GM12892 (cell line): ENCODE data around the gene BLMH.
"Not testable (repeated sequence)": the region's sequence is repeated elsewhere in the genome, so short reads cannot be mapped to it uniquely, and the experiment has no call there.

Experiments used
- DNase-seq: peaks from one replicate; pipeline ENCODE4 v3.0.0; 2011; ENCODE audit not compliant: insufficient read length
- FAIRE-seq: peaks from 2 replicates; lab custom pipeline; 2011; peaks lifted over from hg19 to GRCh38; lab: Jason Lieb, UNC
- POLR2A ChIP-seq: IDR thresholded peaks from 2 replicates; pipeline ENCODE4 v1.6.1; 2011; ENCODE audit warnings: low read depth, low read length, control low read depth
- POLR2AphosphoS5 ChIP-seq: IDR thresholded peaks from 2 replicates; pipeline ENCODE4 v1.6.1; 2011; ENCODE audit warnings: low read depth, low read length, control low read depth
- TAF1 ChIP-seq: IDR thresholded peaks from 2 replicates; pipeline ENCODE4 v1.6.1; 2011; ENCODE audit warnings: low read depth, mild to moderate bottlenecking, control low read depth, low read length, borderline replicate concordance

The BLMH gene

DNA sequence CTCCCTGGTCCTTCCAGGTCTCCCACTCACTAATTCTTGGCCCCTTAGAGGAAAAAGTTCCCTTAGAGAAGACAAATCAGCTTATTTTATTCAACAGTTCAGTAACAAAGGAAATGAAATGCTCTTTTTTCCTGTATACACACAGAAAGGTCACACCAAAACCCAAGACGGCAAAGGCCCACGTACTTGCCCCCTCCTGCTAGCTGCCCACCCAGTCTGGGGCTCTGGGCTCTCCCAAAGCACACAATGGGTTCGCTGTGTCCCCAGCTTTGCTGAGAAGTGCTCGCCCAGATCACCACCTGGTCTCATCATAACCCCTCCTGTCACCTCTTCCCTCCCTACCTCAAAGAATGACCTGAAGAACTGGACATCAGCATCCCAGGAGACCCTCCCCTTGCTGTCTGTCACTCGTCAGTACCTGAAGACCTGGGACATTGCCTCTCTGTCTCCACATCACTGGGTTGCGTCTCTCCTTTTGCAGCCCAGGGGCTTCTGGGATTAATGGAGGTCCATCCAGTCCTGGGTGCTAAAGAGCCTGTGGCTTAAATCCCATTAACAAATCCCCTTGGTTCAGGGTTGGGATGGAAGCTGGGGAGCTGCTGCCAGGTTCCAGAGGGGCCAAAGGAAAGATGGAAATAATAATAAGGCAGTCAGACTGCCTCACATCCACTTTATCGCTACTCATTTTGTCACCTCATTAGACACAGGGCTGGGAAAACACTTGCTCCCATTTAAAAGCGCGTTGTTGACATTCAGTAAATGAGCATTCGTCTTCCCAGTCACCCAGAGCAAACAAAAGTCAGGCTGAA is 59.5 kb downstream of the BLMH start:
- no peak for FAIRE-seq
- TF ChIP-seq TAF1 (no peak), POLR2A (no peak), POLR2AphosphoS5 (no peak)
- DNase-seq = no peak

DNA sequence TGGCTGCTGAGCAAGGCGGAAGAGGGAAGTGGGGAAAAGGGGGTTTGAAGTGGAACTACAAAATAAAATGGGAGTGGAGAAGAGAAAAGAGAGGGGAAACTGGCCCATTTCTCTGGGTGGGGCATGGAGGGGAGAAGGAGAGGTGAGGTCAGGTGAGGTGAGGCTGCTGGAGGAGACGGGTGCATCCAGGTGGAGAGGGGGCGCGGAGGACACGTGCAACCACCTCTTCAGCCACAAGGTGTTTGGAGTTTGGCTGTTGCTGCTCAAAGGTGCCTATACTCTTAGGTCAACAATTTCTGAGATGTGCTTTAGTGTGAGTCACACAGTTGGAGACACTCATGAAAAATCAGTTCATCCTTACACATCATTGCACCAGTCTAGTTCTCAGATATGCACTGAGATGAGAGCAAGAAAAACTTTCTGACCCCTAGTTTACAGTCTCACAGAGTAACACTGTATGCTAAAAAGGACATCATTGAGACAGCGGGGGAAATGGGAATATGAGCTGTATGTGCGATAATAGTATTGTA is 61.1 kb downstream of the BLMH start:
- DNase-seq = no peak
- FAIRE-seq = peak; percentile 73
- TF ChIP-seq POLR2AphosphoS5 = no peak
- no peak for TF ChIP-seq TAF1
- no peak for TF ChIP-seq POLR2A

DNA sequence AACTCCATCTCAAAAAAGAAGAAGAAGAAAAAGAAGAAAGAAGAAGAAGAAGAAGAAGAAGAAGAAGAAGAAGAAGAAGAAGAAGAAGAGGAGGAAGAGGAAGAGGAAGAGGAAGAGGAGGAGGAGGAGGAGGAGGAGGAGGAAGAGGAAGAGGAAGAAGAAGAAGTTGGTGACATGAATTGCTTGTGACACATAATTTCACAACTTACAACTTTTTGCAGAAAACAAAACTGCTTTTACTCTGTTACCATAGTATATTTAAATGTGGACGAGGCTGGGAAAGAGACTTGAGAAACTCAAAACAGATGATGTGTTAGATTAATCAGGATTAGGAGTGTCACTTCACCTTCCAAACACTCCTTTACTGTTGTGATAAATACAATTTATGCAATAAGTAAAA is 61.7 kb downstream of the BLMH start:
- not testable (repeated sequence) for FAIRE-seq, DNase-seq

DNA sequence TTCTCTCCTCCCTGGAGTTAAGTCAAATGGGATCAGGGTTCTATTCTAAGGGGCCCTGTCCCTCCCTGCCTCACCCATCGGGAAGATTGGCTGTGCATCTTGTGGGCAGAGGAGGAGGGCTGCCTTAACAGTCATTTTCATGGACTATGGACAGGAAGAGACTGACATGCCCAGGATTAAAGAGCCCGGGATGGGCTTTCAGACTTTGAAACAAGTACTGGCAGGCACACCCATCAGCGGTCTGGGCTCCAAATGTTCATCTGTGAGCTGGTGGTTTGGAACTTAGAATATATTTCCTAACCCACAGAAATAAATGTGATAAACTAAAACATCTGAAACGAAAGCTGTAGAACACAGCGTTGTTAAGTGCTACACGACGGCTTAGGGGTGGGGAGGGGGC is 62.7 kb downstream of the BLMH start:
- no peak for TF ChIP-seq POLR2AphosphoS5
- no peak for TF ChIP-seq POLR2A
- no peak for TF ChIP-seq TAF1
- DNase-seq = no peak
- FAIRE-seq = no peak

DNA sequence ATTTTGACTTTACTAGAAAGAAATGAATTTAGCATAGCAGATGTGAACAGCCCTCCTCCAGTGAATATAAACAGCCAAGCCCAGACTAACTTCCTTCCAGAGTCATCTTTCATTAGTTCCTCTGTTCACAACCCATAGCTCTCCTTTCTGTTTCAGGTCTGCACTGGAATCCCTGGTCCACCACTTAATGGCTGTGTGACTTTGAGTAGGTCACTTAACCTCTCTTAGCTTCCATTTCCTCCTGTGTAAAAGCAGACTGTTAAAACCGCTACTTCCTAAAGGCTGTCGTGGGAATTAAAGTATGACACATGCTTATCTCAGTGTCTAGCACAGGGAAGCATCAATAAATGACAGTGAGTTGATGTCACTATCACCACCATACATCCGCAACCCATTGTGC is 63.7 kb downstream of the BLMH start:
- DNase-seq = no peak
- TF ChIP-seq POLR2AphosphoS5 (no peak), POLR2A (no peak), TAF1 (no peak)
- no peak for FAIRE-seq

DNA sequence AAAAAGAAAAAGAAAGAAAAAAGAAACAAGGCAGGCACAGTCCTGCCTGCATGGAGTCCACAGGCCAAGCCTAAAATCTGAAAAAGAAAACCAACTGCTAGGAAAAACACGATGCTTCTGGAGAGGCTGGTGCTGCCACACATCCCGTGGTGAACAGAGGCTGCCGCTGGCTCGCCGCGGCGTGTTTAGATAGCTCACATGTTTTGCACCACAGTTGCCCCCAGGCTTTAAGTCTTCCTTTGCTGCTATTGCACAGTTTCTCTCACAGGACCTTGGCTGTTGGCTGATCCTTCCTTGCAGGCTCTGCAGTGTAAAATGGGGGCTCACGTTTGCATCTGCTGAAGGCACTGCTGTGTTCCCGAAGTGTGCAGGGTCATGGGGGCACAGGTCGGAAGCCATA is 64.9 kb downstream of the BLMH start:
- TF ChIP-seq POLR2A (no peak), TAF1 (no peak), POLR2AphosphoS5 (no peak)
- no peak for DNase-seq
- FAIRE-seq = no peak

DNA sequence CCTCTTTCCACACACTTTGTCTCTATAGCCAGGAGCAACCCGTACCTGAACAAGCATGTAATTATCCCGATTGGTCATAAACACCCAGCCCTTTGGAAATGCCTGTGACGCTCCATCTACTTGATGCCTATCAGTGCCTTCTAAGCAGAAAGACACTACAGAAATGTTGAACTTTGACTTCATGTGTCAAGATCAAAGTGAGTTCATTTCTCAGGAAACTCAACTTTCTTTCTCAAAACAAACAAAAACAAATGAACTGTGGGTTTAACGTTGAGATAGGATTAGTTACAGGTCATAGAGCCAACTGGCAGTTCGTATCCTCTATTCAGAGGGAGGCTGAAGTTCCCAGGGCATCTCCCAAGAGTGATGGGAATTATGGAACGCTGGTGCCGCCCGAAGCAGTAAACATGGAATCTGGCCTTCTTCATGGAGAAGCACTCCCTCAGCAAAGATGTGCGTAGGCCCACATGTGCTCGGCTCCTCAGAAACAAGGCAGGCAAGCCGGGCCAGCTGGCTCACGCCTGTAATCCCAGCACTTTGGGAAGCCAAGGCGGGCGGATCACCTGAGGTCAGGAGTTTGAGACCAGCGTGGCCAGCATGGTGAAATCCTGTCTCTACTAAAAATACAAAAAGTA is 65.7 kb downstream of the BLMH start:
- TF ChIP-seq POLR2A = no peak
- no peak for TF ChIP-seq TAF1
- no peak for TF ChIP-seq POLR2AphosphoS5
- FAIRE-seq (no peak), DNase-seq (no peak)

DNA sequence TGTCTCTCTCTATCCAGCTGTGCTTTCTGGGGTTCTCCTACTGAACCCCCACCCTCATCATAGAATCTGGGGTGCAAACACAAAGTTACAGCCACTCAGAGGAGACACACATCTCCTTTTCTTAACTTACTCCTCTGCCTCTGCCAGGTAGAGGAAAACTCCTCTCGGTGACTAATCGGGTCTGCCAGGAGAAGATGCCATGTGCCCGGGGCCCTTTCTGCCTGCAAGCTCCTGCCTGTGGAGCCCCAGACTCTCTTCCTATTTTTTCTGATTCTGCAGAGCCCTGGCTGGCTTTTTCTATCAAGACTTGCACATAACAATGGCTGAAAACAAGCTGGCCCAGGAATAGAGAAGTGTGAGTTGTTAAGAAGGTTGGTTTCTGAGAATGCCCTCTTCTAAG is 66.6 kb downstream of the BLMH start:
- DNase-seq (no peak), FAIRE-seq (no peak)
- TF ChIP-seq POLR2A (no peak), TAF1 (no peak), POLR2AphosphoS5 (no peak)

DNA sequence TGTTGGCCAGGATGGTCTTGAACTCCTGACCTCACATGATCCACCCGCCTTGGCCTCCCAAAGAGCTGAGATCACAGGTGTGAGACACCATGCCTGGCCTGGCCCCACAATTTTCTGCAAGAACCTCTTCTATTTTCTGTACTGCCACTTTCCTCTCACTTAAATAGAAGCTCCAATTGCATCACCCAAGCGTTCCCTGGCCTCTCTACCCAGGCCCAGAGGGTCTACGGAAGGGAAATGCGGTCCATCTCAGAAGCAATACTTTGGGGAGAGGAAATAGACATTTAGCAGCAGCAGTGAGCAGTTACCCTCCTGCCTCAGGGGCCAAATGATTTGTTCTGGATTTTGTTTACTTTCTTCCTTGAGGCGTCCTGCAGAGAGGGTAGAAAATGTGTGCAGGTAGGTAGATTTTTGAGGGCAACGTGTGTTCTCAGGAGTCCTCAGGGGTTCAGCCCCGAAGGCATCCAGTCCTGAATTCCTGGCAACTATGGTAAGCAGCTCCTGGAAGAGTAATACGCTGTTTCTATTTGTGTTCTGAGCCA is 67.3 kb downstream of the BLMH start:
- TF ChIP-seq POLR2AphosphoS5 (no peak), TAF1 (no peak), POLR2A (no peak)
- FAIRE-seq (no peak), DNase-seq (no peak)

DNA sequence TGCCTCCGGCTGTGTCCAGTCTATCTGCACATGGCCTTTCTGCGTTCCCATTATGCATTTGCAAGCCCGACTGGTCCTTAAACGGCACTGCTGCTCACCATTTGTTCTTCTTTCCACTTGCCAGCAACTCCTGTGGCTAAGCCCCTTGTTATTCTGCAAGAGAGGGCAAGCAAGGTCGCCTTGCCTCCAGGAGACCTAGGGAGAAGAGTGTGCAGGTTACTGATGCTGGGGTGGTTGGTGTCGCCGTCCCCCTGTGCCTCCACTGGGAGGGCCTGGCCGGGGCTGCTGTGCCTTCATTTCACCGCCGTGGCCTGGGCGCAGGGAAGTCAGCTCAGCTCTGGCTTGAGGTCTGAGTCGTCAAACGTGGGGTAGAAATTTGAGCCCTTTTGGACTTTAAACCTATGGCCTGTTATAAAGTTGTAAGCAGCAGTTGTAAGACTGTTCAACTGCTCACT is 69.0 kb downstream of the BLMH start:
- DNase-seq (no peak), FAIRE-seq (no peak)
- TF ChIP-seq TAF1 (no peak), POLR2A (no peak), POLR2AphosphoS5 (no peak)

DNA sequence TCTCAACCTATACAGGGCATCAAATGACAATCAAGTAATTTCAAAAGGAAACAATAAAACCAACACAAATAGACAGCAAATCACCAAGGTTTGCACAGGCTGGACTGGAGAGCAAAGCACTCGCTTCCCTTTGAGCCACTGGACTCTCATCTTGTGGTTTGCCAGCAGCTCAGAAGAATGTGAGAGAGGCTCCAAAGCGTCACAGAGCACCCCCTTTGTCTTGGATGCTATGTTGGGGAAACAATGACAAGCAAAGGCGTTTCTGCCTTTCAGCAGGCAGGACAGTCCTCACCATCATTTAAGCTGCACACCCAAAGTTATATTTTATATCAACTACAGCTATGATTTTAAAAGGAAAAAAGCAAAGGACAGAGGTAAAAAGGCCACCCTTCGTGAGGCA is 69.5 kb downstream of the BLMH start:
- TF ChIP-seq POLR2AphosphoS5 (no peak), POLR2A (no peak), TAF1 (no peak)
- DNase-seq (no peak), FAIRE-seq (no peak)
